PC-9 (cell line): ENCODE measurements around the gene EFNA2.

Experiments used
- CTCF ChIP-seq: fragments of 200-600 bp; sonication (generic); conservative IDR thresholded peaks from 2 replicates; pipeline ENCODE4 v1.6.1; 2017; ENCODE audit warnings: mixed run types, antibody characterized with exemption, mild to moderate bottlenecking, moderate library complexity
- EZH2 ChIP-seq: fragments of 200-600 bp; sonication (generic); IDR thresholded peaks from 2 replicates; pipeline ENCODE4 v1.8.0; 2017; ENCODE audit warnings: antibody characterized with exemption, low read depth

- TF ChIP-seq CTCF, result no peak
- no peak for TF ChIP-seq EZH2
Measured at GRCh38 chr19:1273263-1274041, 12.2 kb upstream of the EFNA2 start.
